ENCODE data around the gene CYP27B1. TPM values are rescaled to one million over a fixed set of nuclear protein-coding genes. Genes with fewer than 3 reads are reported as not detected.

CYP27B1 gene
- total RNA-seq, 1 experiment from 2014 or later: 11.6 TPM

GRCh38 chr12:57757771-57758170 is 9.1 kb downstream of the CYP27B1 start:
- Histone ChIP-seq H3K27ac (ENCODE audit: low read depth, low read length) (no peak overlapping the region), H3K9ac (ENCODE audit: low read length) (no peak overlapping the region), H3K4me1 (ENCODE audit: control insufficient read depth in 1 of 2, insufficient read depth in 2 of 2, low read length in 2 of 2) (peaks cover 18 to 33% of the 10 kb centered on the region in 2 experiments), H4K20me1 (ENCODE audit: insufficient read depth) (no peaks in the 10 kb centered on the region), H3K4me2 (ENCODE audit: low read length) (no peak overlapping the region), H3K9me2 (ENCODE audit: insufficient read depth) (no peaks in the 10 kb centered on the region), H2AFZ (ENCODE audit: low read depth, low read length, poor library complexity, severe bottlenecking) (no peak overlapping the region), H3K9me3 (ENCODE audit: control insufficient read depth in 1 of 2, insufficient read depth in 1 of 2, low read depth in 1 of 2, low read length in 2 of 2) (no peaks in the 10 kb centered on the region), H3K79me2 (ENCODE audit: insufficient read depth, low read length) (no peaks in the 10 kb centered on the region), H3K27me3 (ENCODE audit: insufficient read depth, low read length) (no peaks in the 10 kb centered on the region), H3K36me3 (ENCODE audit: control insufficient read depth in 1 of 2, insufficient read depth in 2 of 2, low read length in 2 of 2) (peaks cover 0 to 3% of the 10 kb centered on the region in 2 experiments; a peak in 2 of 4 replicates), H3K4me3 (replicated peaks in 1 of 2; ENCODE audit: low read depth in 1 of 2, low read length in 2 of 2) (no peak overlapping the region)
- ChIA-PET CTCF (interaction anchor here (1.5 kb wide), 1 partner anchor 299 kb away, joined by 3 read pairs; no protein-coding TSS in a partner anchor), RAD21 (ENCODE audit: low non-redundant PET in 1 of 2, low total read pairs in 2 of 2, uncharacterized antibody in 2 of 2, unreplicated experiment in 2 of 2) (interaction anchor here in 1 of 2 experiments (1.2 kb wide), 1 partner anchor 175 kb away, joined by 3 read pairs; no protein-coding TSS in a partner anchor), POLR2A (no interaction called here)
- no peak for TF ChIP-seq SIN3A (IDR thresholded peaks at IDR 0.05; ENCODE audit: low read depth)
- no peak for TF ChIP-seq EGR1 (IDR thresholded peaks at IDR 0.05; ENCODE audit: low read depth)
- TF ChIP-seq SP1 (IDR thresholded peaks at IDR 0.05; ENCODE audit: low read depth): no peak
- no peak for TF ChIP-seq POLR2AphosphoS5 (IDR thresholded peaks at IDR 0.05; ENCODE audit: low read depth, low read length)
- TF ChIP-seq SRF (IDR thresholded peaks at IDR 0.05; ENCODE audit: low read depth): no peak
- TF ChIP-seq POLR2A (IDR thresholded peaks at IDR 0.05; ENCODE audit: borderline replicate concordance, extremely low read depth, insufficient read depth, insufficient read length): no peak
- no peak for TF ChIP-seq ZFX (IDR thresholded peaks at IDR 0.05)
- no peak for TF ChIP-seq ZBTB33 (IDR thresholded peaks at IDR 0.05; ENCODE audit: extremely low read depth, insufficient replicate concordance, low read length)
- TF ChIP-seq YY1 (IDR thresholded peaks at IDR 0.05; ENCODE audit: extremely low read depth, insufficient replicate concordance, low read depth, low read length): no peak
- TF ChIP-seq REST (IDR thresholded peaks at IDR 0.05; ENCODE audit: low read depth): no peak
- no peak for TF ChIP-seq CEBPB (IDR thresholded peaks at IDR 0.05; ENCODE audit: low read depth)
- DNase-seq (ENCODE audit: low read depth, low spot score) (no peak), ATAC-seq (no peak)
- intact Hi-C loops (cut with micrococcal nuclease): no loop called here
- BruUV-seq (replicated peaks): no TSS peak

All from HCT116 (cell line).